K562 (cell line): Measurements from ENCODE around the gene SHBG. TPM values are rescaled to one million over a fixed set of nuclear protein-coding genes. Genes with fewer than 3 reads are reported as not detected.

ENCODE experiments used
- CBX5 ChIP-seq: IDR thresholded peaks from 2 replicates; pipeline ENCODE4 v1.6.1; 2014; ENCODE audit warnings: low read depth, borderline replicate concordance
- DIDO1 ChIP-seq: fragments of 450-650 bp; IDR thresholded peaks from 2 replicates; pipeline ENCODE4 v1.6.1; 2016; ENCODE audit warnings: low read depth, missing biosample characterization, missing genetic modification characterization
- FOXA1 ChIP-seq: fragments of 450-650 bp; IDR thresholded peaks from 2 replicates; pipeline ENCODE4 v1.6.1; 2016; ENCODE audit warnings: mild to moderate bottlenecking, borderline replicate concordance
- FOXK2 ChIP-seq, 2 experiments: fragments of 450-650 bp; IDR thresholded peaks in 1 of 2; conservative IDR thresholded peaks in 1 of 2; 2 replicates each; pipeline ENCODE4 v1.6.1; 2016; ENCODE audit warnings: low read depth in 2 of 2, mild to moderate bottlenecking in 1 of 2
- HCFC1 ChIP-seq: IDR thresholded peaks from 2 replicates; pipeline ENCODE4 v1.6.1; 2012; ENCODE audit warnings: low read depth, low read length, improper control_type of control experiment
- KAT8 ChIP-seq: fragments of 450-650 bp; IDR thresholded peaks from 2 replicates; pipeline ENCODE4 v1.6.1; 2016; ENCODE audit warnings: low read depth, mild to moderate bottlenecking
- KDM2B ChIP-seq: fragments of 250-450 bp; sonication (Bioruptor Pico); IDR thresholded peaks from 2 replicates; pipeline ENCODE4 v1.8.0; 2021; ENCODE audit warnings: mild to moderate bottlenecking, moderate library complexity
- KHSRP ChIP-seq: fragments of 450-650 bp; IDR thresholded peaks from 2 replicates; pipeline ENCODE4 v1.6.1; 2017
- KLF10 ChIP-seq: fragments of 250-450 bp; sonication (Bioruptor Pico); IDR thresholded peaks from 2 replicates; pipeline ENCODE4 v1.6.1; 2021; ENCODE audit warnings: matching md5 sums
- LARP7 ChIP-seq: fragments of 450-650 bp; IDR thresholded peaks from 2 replicates; pipeline ENCODE4 v1.6.1; 2016
- MAFG ChIP-seq: fragments of 450-650 bp; conservative IDR thresholded peaks from 2 replicates; pipeline ENCODE4 v1.6.1; 2016; ENCODE audit warnings: missing genetic modification characterization, missing compliant biosample characterization
- MNT ChIP-seq, 2 experiments: fragments of 450-650 bp; conservative IDR thresholded peaks; 2 replicates each; pipeline ENCODE4 v1.6.1; 2017; ENCODE audit warnings: mild to moderate bottlenecking in 2 of 2, moderate library complexity in 2 of 2
- NFE2L1 ChIP-seq: fragments of 450-650 bp; IDR thresholded peaks from 2 replicates; pipeline ENCODE4 v1.6.1; 2016; ENCODE audit warnings: missing genetic modification characterization, low read depth, mild to moderate bottlenecking, missing compliant biosample characterization, moderate library complexity, borderline replicate concordance
- PCBP1 ChIP-seq: fragments of 200-400 bp; formaldehyde crosslinking; IDR thresholded peaks from 2 replicates; pipeline ENCODE4 v1.6.1; 2018; ENCODE audit warnings: mild to moderate bottlenecking, low read depth, low read length; ENCODE audit not compliant: poor library complexity, severe bottlenecking
- PCBP2 ChIP-seq: fragments of 200-400 bp; formaldehyde crosslinking; IDR thresholded peaks from 2 replicates; pipeline ENCODE4 v1.6.1; 2018; ENCODE audit warnings: low read length, low read depth, mild to moderate bottlenecking, moderate library complexity; ENCODE audit not compliant: poor library complexity, severe bottlenecking
- SLC30A9 ChIP-seq: fragments of 250-450 bp; sonication (Bioruptor Pico); IDR thresholded peaks from 2 replicates; pipeline ENCODE4 v1.8.0; 2022; ENCODE audit warnings: mild to moderate bottlenecking, moderate library complexity
- SMC3 ChIP-seq: conservative IDR thresholded peaks from 2 replicates; pipeline ENCODE4 v1.6.1; 2011; ENCODE audit warnings: low read depth, low read length, improper control_type of control experiment; ENCODE audit not compliant: insufficient read depth
- SNIP1 ChIP-seq: fragments of 450-650 bp; IDR thresholded peaks from 2 replicates; pipeline ENCODE4 v1.7.1; 2017; ENCODE audit warnings: low read depth, mild to moderate bottlenecking
- TSC22D4 ChIP-seq: fragments of 450-650 bp; IDR thresholded peaks from 2 replicates; pipeline ENCODE4 v1.6.1; 2016; ENCODE audit warnings: missing genetic modification characterization, missing biosample characterization, control low read depth
- ZBTB34 ChIP-seq: fragments of 250-450 bp; sonication (Bioruptor Pico); IDR thresholded peaks from 2 replicates; pipeline ENCODE4 v1.8.0; 2021; ENCODE audit warnings: mild to moderate bottlenecking, moderate library complexity
- ZBTB49 ChIP-seq: sonication (generic); formaldehyde crosslinking; IDR thresholded peaks from 2 replicates; pipeline ENCODE4 v1.8.0; 2022; ENCODE audit warnings: missing genetic modification reagents, mild to moderate bottlenecking, borderline replicate concordance
- ZBTB7A ChIP-seq: IDR thresholded peaks from 2 replicates; pipeline ENCODE4 v1.6.1; 2011; ENCODE audit warnings: low read depth, mild to moderate bottlenecking, low read length, moderate library complexity, borderline replicate concordance; ENCODE audit not compliant: control insufficient read depth
- ZNF175 ChIP-seq: fragments of 200-800 bp; sonication (Bioruptor generic); IDR thresholded peaks from 2 replicates; pipeline ENCODE4 v1.6.1; 2016; ENCODE audit warnings: low read depth, mild to moderate bottlenecking, missing genetic modification characterization, missing compliant biosample characterization
- ZNF699 ChIP-seq: fragments of 250-450 bp; sonication (Bioruptor Pico); IDR thresholded peaks from 2 replicates; pipeline ENCODE4 v1.8.0; 2021; ENCODE audit warnings: mild to moderate bottlenecking, moderate library complexity; ENCODE audit not compliant: insufficient replicate concordance
- polyA plus RNA-seq, 8 experiments: library from polyadenylated mRNA; depleted of rRNA in 4 of 8; stranded (reverse) in 5 of 8; unstranded in 3 of 8; fragments of >200 nt; fragmentation: Nextera tagmentation in 2 of 8; fragmentation: Illumina TruSeq in 1 of 8; extraction: Ambion mirVana in 2 of 8; extraction: Trizol in 1 of 8; gene quantifications; 2 replicates each; pipeline versions ENCODE4 v1.2.1 to v1.2.3, GENCODE V29; 2011 to 2014; ENCODE audit warnings: inconsistent platforms in 1 of 8, missing spikeins in 1 of 8
- total RNA-seq, 7 experiments: library from RNA; depleted of rRNA in 6 of 7; stranded (reverse); fragments of >200 nt in 6 of 7; fragmentation: Illumina TruSeq in 2 of 7; extraction: Trizol in 2 of 7; gene quantifications; 2 replicates each; pipeline versions ENCODE4 v1.2.1 to v1.2.3, GENCODE V29; 2011 to 2021; ENCODE audit warnings: low replicate concordance in 1 of 7

SHBG gene
- total and polyA plus RNA-seq, 9 of the 15 experiments (the other 6 are each of a cell fraction or from before 2014, with no cell fraction given), result not detected

GRCh38 chr17:7583253-7584109 lies 46.5 kb upstream of the SHBG start, which contains the start of gene MPDU1 (continued):
- TF ChIP-seq LARP7 (no peak), MAFG (no peak), KLF10 (CRISPR knock-in tag) (no peak), CBX5 (no peak), TSC22D4 (tag) (no peak), PCBP2 (no peak), KDM2B (no peak), PCBP1 (no peak), SMC3 (no peak), KAT8 (no peak), FOXA1 (no peak), FOXK2 (conservative IDR thresholded peaks at IDR 0.05 in 1 of 2, IDR thresholded peaks at IDR 0.05 in 1 of 2; ENCODE audit: low read depth in 2 of 2) (peak; percentile 72 to 73), HCFC1 (peak; percentile 76), ZBTB7A (no peak; the same call in 1 of the 2 replicates), NFE2L1 (tag) (no peak), ZBTB49 (CRISPR knock-in tag) (no peak), ZBTB34 (no peak), KHSRP (no peak), DIDO1 (tag) (peak; percentile 75; the same call in 1 of the 2 replicates), SLC30A9 (CRISPR knock-in tag) (no peak), ZNF699 (CRISPR knock-in tag) (no peak), MNT (conservative IDR thresholded peaks at IDR 0.05) (peak; percentile 92 to 95), SNIP1 (no peak), ZNF175 (CRISPR knock-in tag) (peak; percentile 49)
